Endothelial cell of umbilical vein (primary cell): ENCODE data around the gene LRRIQ4.

Experiments used
- JUN ChIP-seq: IDR thresholded peaks from 2 replicates; pipeline ENCODE4 v1.6.1; 2011; ENCODE audit warnings: borderline replicate concordance, low read depth; ENCODE audit not compliant: insufficient read length, insufficient read depth
- MYC ChIP-seq: IDR thresholded peaks from one replicate; pipeline ENCODE4 v1.6.1; 2011; ENCODE audit warnings: mild to moderate bottlenecking, low read depth, low read length
- POLR2A ChIP-seq: IDR thresholded peaks from 2 replicates; pipeline ENCODE4 v1.6.1; 2012; ENCODE audit warnings: low read depth, mild to moderate bottlenecking, control low read depth, low read length
- TF ChIP-seq, protein P1 (sequence below), 2 donors: IDR thresholded peaks; 1 replicate in 1 of 2; 2 replicates in 1 of 2; pipeline ENCODE4 v1.5.1; 2011; ENCODE audit warnings: low read length in 2 of 2, mild to moderate bottlenecking in 2 of 2, moderate library complexity in 2 of 2, control low read depth in 1 of 2, inconsistent platforms in 1 of 2, low read depth in 1 of 2; ENCODE audit not compliant: insufficient read depth in 1 of 2; ENCODE audit errors: extremely low read depth in 1 of 2

- TF ChIP-seq JUN, result no peak
- TF ChIP-seq, protein P1, sequence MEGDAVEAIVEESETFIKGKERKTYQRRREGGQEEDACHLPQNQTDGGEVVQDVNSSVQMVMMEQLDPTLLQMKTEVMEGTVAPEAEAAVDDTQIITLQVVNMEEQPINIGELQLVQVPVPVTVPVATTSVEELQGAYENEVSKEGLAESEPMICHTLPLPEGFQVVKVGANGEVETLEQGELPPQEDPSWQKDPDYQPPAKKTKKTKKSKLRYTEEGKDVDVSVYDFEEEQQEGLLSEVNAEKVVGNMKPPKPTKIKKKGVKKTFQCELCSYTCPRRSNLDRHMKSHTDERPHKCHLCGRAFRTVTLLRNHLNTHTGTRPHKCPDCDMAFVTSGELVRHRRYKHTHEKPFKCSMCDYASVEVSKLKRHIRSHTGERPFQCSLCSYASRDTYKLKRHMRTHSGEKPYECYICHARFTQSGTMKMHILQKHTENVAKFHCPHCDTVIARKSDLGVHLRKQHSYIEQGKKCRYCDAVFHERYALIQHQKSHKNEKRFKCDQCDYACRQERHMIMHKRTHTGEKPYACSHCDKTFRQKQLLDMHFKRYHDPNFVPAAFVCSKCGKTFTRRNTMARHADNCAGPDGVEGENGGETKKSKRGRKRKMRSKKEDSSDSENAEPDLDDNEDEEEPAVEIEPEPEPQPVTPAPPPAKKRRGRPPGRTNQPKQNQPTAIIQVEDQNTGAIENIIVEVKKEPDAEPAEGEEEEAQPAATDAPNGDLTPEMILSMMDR (IDR thresholded peaks at IDR 0.05; ENCODE audit: extremely low read depth in 1 of 2, insufficient read depth in 1 of 2, low read depth in 1 of 2, low read length in 2 of 2), result peak; percentile 81 to 86
- TF ChIP-seq MYC, result no peak
- TF ChIP-seq POLR2A, result no peak
Observed at GRCh38 chr3:169863458-169863899, 50.8 kb downstream of the LRRIQ4 start.
